ACC112 (cell line): ENCODE data around the gene IRS4.
A peak's percentile ranks its signal among the peaks of the same experiment; 100 is the strongest.

Experiments used
- H2AFZ ChIP-seq: fragments of 200-600 bp; sonication (generic); one replicate; pipeline ENCODE4 v1.6.0; 2017; ENCODE audit warnings: antibody characterized with exemption, low read length; ENCODE audit not compliant: unreplicated experiment
- H3K27ac ChIP-seq: fragments of 200-600 bp; sonication (generic); 2 replicates; pipeline ENCODE4 v1.5.1; 2014; ENCODE audit warnings: low read depth, mild to moderate bottlenecking, antibody characterized with exemption, low read length, moderate library complexity
- H3K27me3 ChIP-seq: fragments of 200-600 bp; sonication (generic); 2 replicates; pipeline ENCODE4 v1.6.1; 2014; ENCODE audit warnings: mild to moderate bottlenecking, antibody characterized with exemption, low read length, moderate library complexity, mixed read lengths; ENCODE audit not compliant: insufficient read depth
- H3K36me3 ChIP-seq: fragments of 200-600 bp; sonication (generic); 2 replicates; pipeline ENCODE4 v1.6.1; 2016; ENCODE audit warnings: mild to moderate bottlenecking, antibody characterized with exemption, low read length, moderate library complexity, mixed read lengths; ENCODE audit not compliant: insufficient read depth
- H3K4me1 ChIP-seq: fragments of 200-600 bp; sonication (generic); one replicate; pipeline ENCODE4 v1.6.1; 2016; ENCODE audit warnings: low read length, mixed read lengths; ENCODE audit not compliant: insufficient read depth, unreplicated experiment, control insufficient read depth
- H3K4me3 ChIP-seq: fragments of 200-600 bp; sonication (generic); 2 replicates; pipeline ENCODE4 v1.5.1; 2014; ENCODE audit warnings: mild to moderate bottlenecking, low read depth, low read length
- H3K79me2 ChIP-seq: fragments of 200-600 bp; sonication (generic); one replicate; pipeline ENCODE4 v1.6.0; 2016; ENCODE audit warnings: low read length; ENCODE audit not compliant: control insufficient read depth, unreplicated experiment, insufficient read depth

The IRS4 gene

GRCh38 chrX:108736509-108737479, at the start of gene IRS4:
TSS of gene IRS4 (minus strand) at chrX:108736563.
- no peaks in the 10 kb centered on the region for H3K4me1 ChIP-seq
- H3K79me2 ChIP-seq: no peaks in the 10 kb centered on the region
- no peaks in the 10 kb centered on the region for H3K36me3 ChIP-seq
- H3K27ac ChIP-seq: no peak within 1 kb of the TSS
- peak within 1 kb of the TSS; percentile 14 for H2AFZ ChIP-seq
- H3K4me3 ChIP-seq: peak within 1 kb of the TSS; percentile 66
- H3K27me3 ChIP-seq: peaks cover 93% of the 10 kb centered on the region

- no peak overlapping the region for H2AFZ ChIP-seq
- no peak overlapping the region for H3K4me3 ChIP-seq
- H3K27me3 ChIP-seq: no peaks in the 10 kb centered on the region
- no peak overlapping the region for H3K27ac ChIP-seq
- no peaks in the 10 kb centered on the region for H3K36me3 ChIP-seq
- H3K4me1 ChIP-seq: no peaks in the 10 kb centered on the region
- H3K79me2 ChIP-seq: no peaks in the 10 kb centered on the region
Observed at GRCh38 chrX:108772549-108772948, 36.2 kb upstream of the IRS4 start.

- Histone ChIP-seq H3K79me2 (no peaks in the 10 kb centered on the region), H3K36me3 (no peaks in the 10 kb centered on the region), H2AFZ (no peak overlapping the region), H3K27ac (no peak overlapping the region), H3K4me3 (no peak overlapping the region), H3K27me3 (no peaks in the 10 kb centered on the region), H3K4me1 (no peaks in the 10 kb centered on the region)
Observed at GRCh38 chrX:108763559-108763958, 27.2 kb upstream of the IRS4 start.

- Histone ChIP-seq H3K4me1 (no peaks in the 10 kb centered on the region), H2AFZ (no peak overlapping the region), H3K79me2 (no peaks in the 10 kb centered on the region), H3K27me3 (peaks cover 75% of the 10 kb centered on the region), H3K4me3 (no peak overlapping the region), H3K36me3 (no peaks in the 10 kb centered on the region), H3K27ac (no peak overlapping the region)
Observed at GRCh38 chrX:108740299-108740774, 4.0 kb upstream of the IRS4 start.

GRCh38 chrX:108737754-108738153, 1.4 kb upstream of the IRS4 start:
- H3K27me3 ChIP-seq: peaks cover 92% of the 10 kb centered on the region
- no peaks in the 10 kb centered on the region for H3K79me2 ChIP-seq
- H3K4me1 ChIP-seq: no peaks in the 10 kb centered on the region
- no peaks in the 10 kb centered on the region for H3K36me3 ChIP-seq
- no peak overlapping the region for H3K27ac ChIP-seq
- H3K4me3 ChIP-seq: no peak overlapping the region
- no peak overlapping the region for H2AFZ ChIP-seq

GRCh38 chrX:108735679-108736508, 469 bp downstream of the IRS4 start:
- H3K4me3 ChIP-seq: peak overlapping the region; percentile 66
- H3K36me3 ChIP-seq: no peaks in the 10 kb centered on the region
- H2AFZ ChIP-seq: peak overlapping the region; percentile 14
- no peak overlapping the region for H3K27ac ChIP-seq
- H3K27me3 ChIP-seq: peaks cover 96% of the 10 kb centered on the region
- H3K4me1 ChIP-seq: no peaks in the 10 kb centered on the region
- H3K79me2 ChIP-seq: no peaks in the 10 kb centered on the region

GRCh38 chrX:108735091-108735678, 1.2 kb downstream of the IRS4 start:
- no peaks in the 10 kb centered on the region for H3K79me2 ChIP-seq
- H3K36me3 ChIP-seq: no peaks in the 10 kb centered on the region
- H3K4me1 ChIP-seq: no peaks in the 10 kb centered on the region
- peak overlapping the region; percentile 14 for H2AFZ ChIP-seq
- H3K4me3 ChIP-seq: no peak overlapping the region
- H3K27me3 ChIP-seq: peaks cover 95% of the 10 kb centered on the region
- no peak overlapping the region for H3K27ac ChIP-seq

- H2AFZ ChIP-seq: no peak overlapping the region
- H3K4me1 ChIP-seq: no peaks in the 10 kb centered on the region
- no peaks in the 10 kb centered on the region for H3K36me3 ChIP-seq
- H3K27ac ChIP-seq: no peak overlapping the region
- no peaks in the 10 kb centered on the region for H3K79me2 ChIP-seq
- H3K4me3 ChIP-seq: no peak overlapping the region
- peaks cover 93% of the 10 kb centered on the region for H3K27me3 ChIP-seq
Observed at GRCh38 chrX:108734426-108734825, 1.9 kb downstream of the IRS4 start.

- H3K27me3 ChIP-seq: peaks cover 96% of the 10 kb centered on the region
- no peak overlapping the region for H2AFZ ChIP-seq
- no peaks in the 10 kb centered on the region for H3K79me2 ChIP-seq
- no peak overlapping the region for H3K27ac ChIP-seq
- no peak overlapping the region for H3K4me3 ChIP-seq
- H3K4me1 ChIP-seq: no peaks in the 10 kb centered on the region
- H3K36me3 ChIP-seq: no peaks in the 10 kb centered on the region
Observed at GRCh38 chrX:108732630-108733321, 3.6 kb downstream of the IRS4 start.

- H2AFZ ChIP-seq: no peak overlapping the region
- no peaks in the 10 kb centered on the region for H3K4me1 ChIP-seq
- no peak overlapping the region for H3K4me3 ChIP-seq
- H3K79me2 ChIP-seq: no peaks in the 10 kb centered on the region
- H3K36me3 ChIP-seq: no peaks in the 10 kb centered on the region
- H3K27me3 ChIP-seq: peaks cover 94% of the 10 kb centered on the region
- no peak overlapping the region for H3K27ac ChIP-seq
Observed at GRCh38 chrX:108731153-108731552, 5.2 kb downstream of the IRS4 start.
